RWPE1 (cell line): ENCODE measurements around the gene ARMH4.

Source experiments
- CTCF ChIA-PET: fragments of 350-600 bp; sonication (Branson Sonifier 250); formaldehyde crosslinking; extraction: SDS; loops from one replicate; lab custom pipeline; 2021; lab: Yijun Ruan, JAX
- POLR2A ChIA-PET: fragments of 400-600 bp; formaldehyde crosslinking; extraction: SDS; loops from one replicate; lab custom pipeline; 2020; ENCODE audit warnings: antibody characterized with exemption; ENCODE audit not compliant: low non-redundant PET; lab: Yijun Ruan, JAX
- DNase-seq: peaks from one replicate; pipeline ENCODE4 v3.0.0; 2012; ENCODE audit warnings: low spot score
- H3K27ac ChIP-seq: fragments of 450-650 bp; 2 replicates; pipeline ENCODE4 v1.5.1; 2017
- CTCF ChIP-seq: fragments of 450-650 bp; conservative IDR thresholded peaks from 2 replicates; pipeline ENCODE4 v1.5.1; 2017; ENCODE audit warnings: low read depth, mild to moderate bottlenecking

ARMH4 gene

GRCh38 chr14:58196198-58196597 is 44.2 kb upstream of the ARMH4 start:
- H3K27ac ChIP-seq: no peak overlapping the region
- POLR2A ChIA-PET: no interaction called here
- no peak for DNase-seq
- CTCF ChIA-PET: no interaction called here
- TF ChIP-seq CTCF: no peak

- H3K27ac ChIP-seq: no peak overlapping the region
- ChIA-PET CTCF (interaction anchor here (0.9 kb wide), 1 partner anchor 85 kb away, joined by 3 read pairs; no protein-coding TSS in a partner anchor), POLR2A (no interaction called here)
- TF ChIP-seq CTCF: no peak
- DNase-seq: no peak
These were observed 41.5 kb upstream of the ARMH4 start for GRCh38 chr14:58193542-58193941.

- no peak for DNase-seq
- CTCF ChIA-PET: no interaction called here
- TF ChIP-seq CTCF: no peak
- POLR2A ChIA-PET: no interaction called here
- H3K27ac ChIP-seq: no peak overlapping the region
These were observed 40.0 kb upstream of the ARMH4 start for GRCh38 chr14:58191763-58192601.

- ChIA-PET CTCF (no interaction called here), POLR2A (no interaction called here)
- no peak overlapping the region for H3K27ac ChIP-seq
- no peak for DNase-seq
- no peak for TF ChIP-seq CTCF
These were observed 37.2 kb upstream of the ARMH4 start for GRCh38 chr14:58189176-58189575.

GRCh38 chr14:58177125-58177524 is 25.1 kb upstream of the ARMH4 start:
- ChIA-PET CTCF (no interaction called here), POLR2A (no interaction called here)
- TF ChIP-seq CTCF: no peak
- H3K27ac ChIP-seq: no peak overlapping the region
- no peak for DNase-seq

GRCh38 chr14:58171090-58171489 is 19.1 kb upstream of the ARMH4 start:
- ChIA-PET POLR2A (no interaction called here), CTCF (interaction anchor here (0.5 kb wide), 1 partner anchor 302 kb away, joined by 4 read pairs; no protein-coding TSS in a partner anchor)
- peak; percentile 94 for DNase-seq
- no peak for TF ChIP-seq CTCF
- H3K27ac ChIP-seq: no peak overlapping the region
